Metanephros (tissue), 2 donors: ENCODE data around the gene CAAP1. TPM values are rescaled to one million over a fixed set of nuclear protein-coding genes. Genes with fewer than 3 reads are reported as not detected.

Experiments used
- small RNA-seq: library from RNA; depleted of rRNA; stranded (forward); fragments of <200 nt; gene quantifications from one replicate; pipeline ENCODE3, GENCODE V24; 2014; ENCODE audit warnings: low replicate concordance
- total RNA-seq: library from RNA; depleted of rRNA; stranded (reverse); fragments of >200 nt; gene quantifications from one replicate; pipeline ENCODE4 v1.2.3, GENCODE V29; 2014

Gene CAAP1, protein sequence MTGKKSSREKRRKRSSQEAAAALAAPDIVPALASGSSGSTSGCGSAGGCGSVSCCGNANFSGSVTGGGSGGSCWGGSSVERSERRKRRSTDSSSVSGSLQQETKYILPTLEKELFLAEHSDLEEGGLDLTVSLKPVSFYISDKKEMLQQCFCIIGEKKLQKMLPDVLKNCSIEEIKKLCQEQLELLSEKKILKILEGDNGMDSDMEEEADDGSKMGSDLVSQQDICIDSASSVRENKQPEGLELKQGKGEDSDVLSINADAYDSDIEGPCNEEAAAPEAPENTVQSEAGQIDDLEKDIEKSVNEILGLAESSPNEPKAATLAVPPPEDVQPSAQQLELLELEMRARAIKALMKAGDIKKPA
- 20.6 TPM for total RNA-seq

DNA sequence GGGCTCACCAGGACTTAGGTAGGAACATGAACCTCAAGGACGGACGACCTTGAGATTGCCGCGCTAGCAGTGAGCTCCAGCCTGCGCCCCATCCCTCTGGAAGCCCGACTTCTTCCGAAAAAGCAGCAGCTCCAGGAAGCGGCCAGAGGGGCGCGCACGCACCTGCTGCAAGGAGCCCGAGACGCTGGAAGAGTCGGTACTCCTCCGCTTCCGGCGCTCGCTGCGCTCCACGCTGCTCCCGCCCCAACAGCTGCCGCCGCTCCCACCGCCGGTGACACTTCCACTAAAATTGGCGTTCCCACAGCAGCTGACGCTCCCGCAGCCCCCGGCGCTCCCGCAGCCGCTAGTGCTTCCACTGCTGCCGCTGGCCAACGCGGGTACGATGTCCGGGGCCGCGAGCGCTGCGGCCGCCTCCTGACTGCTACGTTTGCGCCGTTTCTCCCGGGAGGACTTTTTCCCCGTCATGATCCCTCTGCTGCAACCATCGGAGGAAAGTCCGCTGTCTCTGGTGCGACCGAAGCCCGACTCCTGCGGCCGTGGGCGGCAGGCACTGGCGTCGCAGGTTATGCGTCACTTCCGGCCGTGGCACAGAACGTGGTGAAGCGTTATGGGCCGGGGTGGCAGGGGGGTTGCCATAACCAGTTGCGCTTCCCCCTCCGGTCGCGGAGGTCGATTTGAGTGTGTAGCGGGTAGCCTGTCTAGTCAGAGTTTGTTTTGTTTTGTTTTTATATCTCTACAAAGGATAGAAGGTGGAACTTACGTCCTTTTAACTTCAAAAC is at the start of gene CAAP1:
Gene CAAP1 (minus strand): TSS at position 552 of the 779 bp plus-strand sequence. CDS start 87 bp downstream, at position 465.

Small RNAs within 50 kb of the gene (small RNA-seq; reads per million reads assigned to genes)
- gene RF00322 (not detected), gene RN7SL100P (not detected)

Other genes with a start within 250 kb of the CAAP1 start
- gene PLAA, start 54.4 kb upstream of the CAAP1 start, total RNA-seq, result 37.7 TPM
- 40.3 TPM for gene IFT74, start 63.6 kb upstream of the CAAP1 start, total RNA-seq
- 12.1 TPM for gene LRRC19, start 112.9 kb upstream of the CAAP1 start, total RNA-seq
- 45.7 TPM for gene TEK, start 216.4 kb upstream of the CAAP1 start, total RNA-seq